Measurements from ENCODE around the gene CDKN2B. TPM values are rescaled to one million over a fixed set of nuclear protein-coding genes. Genes with fewer than 3 reads are reported as not detected.

Gene CDKN2B
- total and polyA plus RNA-seq, 2 experiments from 2014 or later, result 0.21 to 1.8 TPM

- no peaks in the 10 kb centered on the region for H3K36me3 ChIP-seq
- no peaks in the 10 kb centered on the region for H3K4me1 ChIP-seq (ENCODE audit: low read depth)
- no peak for DNase-seq (ENCODE audit: low read depth in 1 of 2, low spot score in 1 of 2)
- H3K27ac ChIP-seq, result no peak overlapping the region
- peaks cover 100% of the 10 kb centered on the region for H3K27me3 ChIP-seq
- no peak for TF ChIP-seq CTCF (IDR thresholded peaks at IDR 0.05; ENCODE audit: low read depth, low read length)
- no peaks in the 10 kb centered on the region for H3K9me3 ChIP-seq (ENCODE audit: low read depth)
- H3K4me3 ChIP-seq, result no peak overlapping the region
These were observed 20.8 kb downstream of the CDKN2B start for GRCh38 chr9:21988056-21988990.

GRCh38 chr9:21985964-21986667 lies 23.0 kb downstream of the CDKN2B start:
- Histone ChIP-seq H3K36me3 (no peaks in the 10 kb centered on the region), H3K27ac (no peak overlapping the region), H3K9me3 (ENCODE audit: low read depth) (no peaks in the 10 kb centered on the region), H3K4me3 (no peak overlapping the region), H3K4me1 (ENCODE audit: low read depth) (no peaks in the 10 kb centered on the region), H3K27me3 (peaks cover 100% of the 10 kb centered on the region)
- TF ChIP-seq CTCF (IDR thresholded peaks at IDR 0.05; ENCODE audit: low read depth, low read length), result no peak
- DNase-seq (ENCODE audit: low read depth in 1 of 2, low spot score in 1 of 2), result no peak

GRCh38 chr9:21984101-21984500 lies 25.0 kb downstream of the CDKN2B start:
- Histone ChIP-seq H3K9me3 (ENCODE audit: low read depth) (no peaks in the 10 kb centered on the region), H3K4me1 (ENCODE audit: low read depth) (no peaks in the 10 kb centered on the region), H3K27me3 (peaks cover 98% of the 10 kb centered on the region), H3K36me3 (no peaks in the 10 kb centered on the region), H3K4me3 (no peak overlapping the region), H3K27ac (no peak overlapping the region)
- no peak for TF ChIP-seq CTCF (IDR thresholded peaks at IDR 0.05; ENCODE audit: low read depth, low read length)
- no peak for DNase-seq (ENCODE audit: low read depth in 1 of 2, low spot score in 1 of 2)

GRCh38 chr9:21983561-21983935 lies 25.6 kb downstream of the CDKN2B start:
- no peaks in the 10 kb centered on the region for H3K4me1 ChIP-seq (ENCODE audit: low read depth)
- H3K27me3 ChIP-seq, result peaks cover 98% of the 10 kb centered on the region

More at GRCh38 chr9:21983561-21983935, 25.6 kb downstream of the CDKN2B start:
- no peak for TF ChIP-seq CTCF (IDR thresholded peaks at IDR 0.05; ENCODE audit: low read depth, low read length)
- Histone ChIP-seq H3K4me3 (no peak overlapping the region), H3K27ac (no peak overlapping the region), H3K36me3 (no peaks in the 10 kb centered on the region), H3K9me3 (ENCODE audit: low read depth) (no peaks in the 10 kb centered on the region)
- no peak for DNase-seq (ENCODE audit: low read depth in 1 of 2, low spot score in 1 of 2)

Data from cardiac muscle cell (in vitro differentiated cells and primary cell).